H1 (cell line): ENCODE results near the gene CACNB1. TPM values are rescaled to one million over a fixed set of nuclear protein-coding genes. Genes with fewer than 3 reads are reported as not detected.

ENCODE experiments used
- HDAC6 ChIP-seq: IDR thresholded peaks from one replicate; pipeline ENCODE4 v1.7.1; 2012; ENCODE audit warnings: low read depth, mild to moderate bottlenecking, inconsistent platforms, low read length, moderate library complexity
- polyA plus RNA-seq, 7 experiments: library from polyadenylated mRNA; depleted of rRNA in 3 of 7; stranded (reverse) in 5 of 7; unstranded in 2 of 7; fragments of >200 nt in 5 of 7; fragments of 200-250 nt in 2 of 7; gene quantifications; 1 replicate in 5 of 7; 2 replicates in 1 of 7; 4 replicates in 1 of 7; pipeline versions ENCODE4 v1.2.1 to v1.2.3, GENCODE V29; 2011 to 2013; ENCODE audit warnings: missing spikeins in 2 of 7, mixed read lengths in 2 of 7
- total RNA-seq: library from RNA; stranded (reverse); fragmentation: NEBNext Ultra II Directional; extraction: Animal tissue kit (Norgen Biotek cat#: 25700); gene quantifications from 2 replicates; pipeline ENCODE4 v1.2.1, GENCODE V29; 2021

The CACNB1 gene
- total and polyA plus RNA-seq, 2 of the 8 experiments (the other 6 are each of a cell fraction or from before 2014, with no cell fraction given), result 7.2 to 17.8 TPM

GRCh38 chr17:39139161-39139511 is 58.3 kb downstream of the CACNB1 start (continued):
- no peak for TF ChIP-seq HDAC6
